ENCODE data around the gene MYL10. TPM values are rescaled to one million over a fixed set of nuclear protein-coding genes. Genes with fewer than 3 reads are reported as not detected.

MYL10 gene
- total RNA-seq, 1 experiment from 2014 or later, result not detected

DNA sequence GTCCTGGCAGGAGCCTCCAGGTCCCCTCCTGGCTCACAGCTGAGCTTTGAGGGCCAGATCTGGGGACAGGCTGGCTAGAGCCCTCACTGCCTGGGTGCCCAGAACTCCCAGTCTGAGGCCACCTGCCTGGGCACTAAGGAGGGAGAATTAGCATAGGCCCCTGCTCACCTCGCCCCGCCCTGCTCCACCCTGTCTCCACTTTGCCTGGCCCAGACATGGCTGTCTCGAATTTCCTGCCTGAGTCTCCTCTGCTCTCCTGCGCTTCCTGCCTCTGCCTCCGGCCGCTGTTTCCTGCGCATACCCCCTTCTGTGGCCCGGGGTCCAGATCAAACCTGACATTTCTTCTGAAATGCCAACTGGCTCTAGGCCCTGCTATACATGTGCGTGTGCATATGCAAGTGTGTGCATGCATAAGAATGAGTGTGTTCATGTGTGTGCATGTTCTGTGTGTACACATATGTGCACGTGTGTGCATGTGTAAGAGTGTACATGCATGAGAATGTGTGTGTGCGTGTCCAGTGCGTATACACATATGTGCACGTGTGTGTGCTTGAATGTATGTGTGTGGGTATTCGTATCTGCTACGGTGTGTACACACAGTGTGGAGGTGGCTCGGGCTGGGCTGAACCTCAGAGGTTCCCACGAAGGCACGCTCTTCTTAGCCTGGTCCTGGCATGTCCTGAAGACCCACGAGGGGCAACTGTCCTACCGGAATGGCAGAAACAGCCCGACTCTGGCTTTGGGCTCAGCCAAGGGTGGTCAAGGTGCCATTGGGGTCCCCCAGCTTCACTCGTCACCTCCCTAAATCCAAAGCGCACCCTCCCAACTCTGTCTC is 64.9 kb downstream of the MYL10 start:
- in situ Hi-C loops (cut with HindIII; ENCODE audit: low pct_unique_long_range_greater_than_20kb, low sequenced_read_pairs), result no loop called here

More for the DNA sequence above, 64.9 kb downstream of the MYL10 start:
- DNase-seq (ENCODE audit: low read depth, low spot score), result no peak

Other genes starting within 250 kb of the MYL10 start
- 36.0 and 43.6 TPM in 2 replicates for gene CUX1, start 188.3 kb upstream of the MYL10 start, total RNA-seq (2014; rRNA removed; shearing (Covaris generic))

Measured in SK-MEL-5 (cell line).